Gastroesophageal sphincter (tissue), 4 donors: ENCODE data around the gene CYBC1. TPM values are rescaled to one million over a fixed set of nuclear protein-coding genes. Genes with fewer than 3 reads are reported as not detected.

Experiments
- ATAC-seq: fragments of 150-250 bp; one replicate; pipeline ENCODE4 v1.9.1; 2016; ENCODE audit warnings: mild to moderate bottlenecking, moderate library complexity
- H3K27ac ChIP-seq, 4 donors: fragments of 200-600 bp; sonication (generic) in 3 of 4; 1 replicate in 3 of 4; 2 replicates in 1 of 4; pipeline ENCODE4 v1.5.1; 2016 to 2019
- H3K27me3 ChIP-seq: fragments of 200-600 bp; sonication (generic); one replicate; pipeline ENCODE4 v1.5.1; 2019
- H3K36me3 ChIP-seq, 2 donors: fragments of 200-600 bp; sonication (generic); one replicate each; pipeline ENCODE4 v1.5.1; 2019; ENCODE audit warnings: control low read depth in 1 of 2
- H3K4me1 ChIP-seq, 3 donors: fragments of 200-600 bp; sonication (generic); 1 replicate in 2 of 3; 2 replicates in 1 of 3; pipeline ENCODE4 v1.5.1; 2016 to 2019; ENCODE audit warnings: control low read depth in 2 of 3
- H3K4me3 ChIP-seq, 2 donors: fragments of 200-600 bp; sonication (generic); one replicate each; pipeline ENCODE4 v1.5.1; 2019; ENCODE audit warnings: mild to moderate bottlenecking in 1 of 2, moderate library complexity in 1 of 2
- H3K9me3 ChIP-seq, 3 donors: fragments of 200-600 bp; sonication (generic); one replicate each; pipeline ENCODE4 v1.5.1; 2017 to 2019; ENCODE audit warnings: control low read depth in 2 of 3
- EP300 ChIP-seq: sonication (generic); formaldehyde crosslinking; IDR thresholded peaks from one replicate; pipeline ENCODE4 v1.6.1; 2017; ENCODE audit warnings: antibody characterized with exemption, mild to moderate bottlenecking
- POLR2A ChIP-seq, 2 donors: fragments of 450-650 bp; IDR thresholded peaks; one replicate each; pipeline ENCODE4 v1.6.1; 2017; ENCODE audit warnings: antibody characterized with exemption in 2 of 2, mild to moderate bottlenecking in 2 of 2, moderate library complexity in 1 of 2
- POLR2AphosphoS5 ChIP-seq: sonication (generic); formaldehyde crosslinking; IDR thresholded peaks from one replicate; pipeline ENCODE4 v1.6.1; 2017; ENCODE audit warnings: antibody characterized with exemption
- WGBS, 2 donors: methylation state at CpG; one replicate each; pipeline ENCODE4 v1.1.5; 2018; ENCODE audit warnings: low coverage in 1 of 2; 5-methylcytosine and 5-hydroxymethylcytosine counted together
- total RNA-seq, 4 donors: library from RNA; depleted of rRNA; stranded (reverse); fragments of >200 nt; gene quantifications; one replicate each; pipeline ENCODE4 v1.1.0, GENCODE V29; 2016
- TF ChIP-seq, protein P1 (sequence below), 4 experiments: fragments of 200-600 bp in 2 of 4; fragments of 450-650 bp in 2 of 4; sonication (generic) in 1 of 4; IDR thresholded peaks; one replicate each; pipeline ENCODE4 v1.5.1; 2017 to 2019; ENCODE audit warnings: antibody characterized with exemption in 4 of 4, mild to moderate bottlenecking in 2 of 4, moderate library complexity in 2 of 4

The CYBC1 gene
- total RNA-seq, 4 donors from 2014 or later: 53.8 to 78.5 (median 59.4) TPM

DNA sequence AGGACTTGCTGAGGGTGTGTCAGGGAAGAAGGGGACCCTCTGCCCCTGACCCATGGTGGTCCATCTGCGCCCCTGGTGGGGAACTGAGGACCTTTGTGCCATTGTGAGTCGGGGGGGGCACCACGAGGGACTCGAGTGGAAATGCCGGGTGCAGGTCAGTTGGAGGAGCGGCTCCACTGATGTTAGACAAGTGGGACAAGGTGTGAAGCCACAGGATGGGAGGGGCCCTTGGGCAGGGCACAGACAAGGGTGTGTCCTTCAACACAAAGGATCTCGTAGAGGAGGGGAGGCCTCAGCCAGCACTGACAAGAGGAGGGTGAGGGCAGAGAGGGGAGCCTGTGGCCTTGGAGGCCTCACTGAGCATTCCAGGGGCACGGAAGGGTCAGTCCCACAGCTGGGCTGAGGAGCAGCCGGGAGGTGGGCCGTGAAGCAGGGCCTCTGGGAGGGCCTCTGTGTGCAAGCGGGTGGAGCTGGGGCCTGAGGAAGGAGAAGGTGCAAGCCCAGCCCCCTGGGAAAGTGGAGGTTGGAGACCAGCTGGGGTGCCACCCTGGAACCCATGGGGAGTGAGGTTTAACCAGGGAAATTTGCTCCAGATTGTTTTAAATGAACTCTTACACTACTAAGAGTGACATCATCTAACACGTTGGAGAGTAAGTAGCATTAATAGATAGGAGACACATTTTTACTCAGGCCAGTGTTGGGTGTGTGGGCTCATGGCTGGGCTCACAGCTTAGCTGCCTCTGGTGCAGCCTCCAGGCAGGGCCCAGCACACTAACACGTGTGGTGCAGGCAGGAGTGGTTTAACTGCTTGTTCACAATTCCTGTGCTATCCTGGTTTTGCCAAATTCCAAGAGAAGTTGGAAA, 35.9 kb upstream of the CYBC1 start:
- Histone ChIP-seq H3K27ac (no peak overlapping the region), H3K36me3 (peaks cover 0 to 79% of the 10 kb centered on the region in 2 donors), H3K4me3 (no peak overlapping the region), H3K9me3 (no peaks in the 10 kb centered on the region), H3K27me3 (no peaks in the 10 kb centered on the region), H3K4me1 (peaks cover 0 to 22% (median 4%) of the 10 kb centered on the region in 3 donors)
- no peak for ATAC-seq
- 77% methylated on average over 3 of the region's 13 CpGs; no CpG with 5 or more reads in 1 of the 2 donors for WGBS, 2 donors
- no peak for TF ChIP-seq POLR2AphosphoS5
- TF ChIP-seq EP300: no peak
- TF ChIP-seq, protein P1, sequence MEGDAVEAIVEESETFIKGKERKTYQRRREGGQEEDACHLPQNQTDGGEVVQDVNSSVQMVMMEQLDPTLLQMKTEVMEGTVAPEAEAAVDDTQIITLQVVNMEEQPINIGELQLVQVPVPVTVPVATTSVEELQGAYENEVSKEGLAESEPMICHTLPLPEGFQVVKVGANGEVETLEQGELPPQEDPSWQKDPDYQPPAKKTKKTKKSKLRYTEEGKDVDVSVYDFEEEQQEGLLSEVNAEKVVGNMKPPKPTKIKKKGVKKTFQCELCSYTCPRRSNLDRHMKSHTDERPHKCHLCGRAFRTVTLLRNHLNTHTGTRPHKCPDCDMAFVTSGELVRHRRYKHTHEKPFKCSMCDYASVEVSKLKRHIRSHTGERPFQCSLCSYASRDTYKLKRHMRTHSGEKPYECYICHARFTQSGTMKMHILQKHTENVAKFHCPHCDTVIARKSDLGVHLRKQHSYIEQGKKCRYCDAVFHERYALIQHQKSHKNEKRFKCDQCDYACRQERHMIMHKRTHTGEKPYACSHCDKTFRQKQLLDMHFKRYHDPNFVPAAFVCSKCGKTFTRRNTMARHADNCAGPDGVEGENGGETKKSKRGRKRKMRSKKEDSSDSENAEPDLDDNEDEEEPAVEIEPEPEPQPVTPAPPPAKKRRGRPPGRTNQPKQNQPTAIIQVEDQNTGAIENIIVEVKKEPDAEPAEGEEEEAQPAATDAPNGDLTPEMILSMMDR (IDR thresholded peaks at IDR 0.05): no peak
- TF ChIP-seq POLR2A (IDR thresholded peaks at IDR 0.05): no peak

DNA sequence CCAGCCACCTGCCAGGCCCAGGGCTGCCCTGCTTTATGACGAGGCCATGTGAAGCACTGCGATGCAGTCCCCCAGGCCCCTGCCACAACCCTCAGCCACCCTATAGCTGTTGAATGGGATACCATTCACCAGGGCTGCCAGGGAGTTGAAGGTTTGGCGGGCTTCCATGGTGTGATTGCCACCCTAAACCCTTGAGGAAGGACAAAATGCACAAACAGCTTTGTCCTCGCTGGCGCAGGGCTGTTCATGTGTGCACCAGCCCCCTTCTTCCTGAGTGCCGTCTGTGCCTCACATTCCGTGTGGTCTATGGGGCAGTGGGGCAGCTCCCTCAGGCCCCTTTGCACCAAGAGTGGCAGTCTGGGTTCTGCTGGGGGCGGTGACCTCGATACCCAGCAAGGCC, 33.3 kb upstream of the CYBC1 start:
- Histone ChIP-seq H3K36me3 (peaks cover 0 to 100% of the 10 kb centered on the region in 2 donors), H3K27me3 (no peaks in the 10 kb centered on the region), H3K4me3 (no peak overlapping the region), H3K9me3 (no peaks in the 10 kb centered on the region), H3K27ac (no peak overlapping the region), H3K4me1 (peaks cover 0 to 24% (median 0%) of the 10 kb centered on the region in 3 donors)
- no CpG with 5 or more reads among the region's 9 CpGs for WGBS, 2 donors
- no peak for TF ChIP-seq EP300
- TF ChIP-seq, protein P1 (IDR thresholded peaks at IDR 0.05): no peak
- no peak for TF ChIP-seq POLR2AphosphoS5
- no peak for TF ChIP-seq POLR2A (IDR thresholded peaks at IDR 0.05)
- ATAC-seq: no peak

DNA sequence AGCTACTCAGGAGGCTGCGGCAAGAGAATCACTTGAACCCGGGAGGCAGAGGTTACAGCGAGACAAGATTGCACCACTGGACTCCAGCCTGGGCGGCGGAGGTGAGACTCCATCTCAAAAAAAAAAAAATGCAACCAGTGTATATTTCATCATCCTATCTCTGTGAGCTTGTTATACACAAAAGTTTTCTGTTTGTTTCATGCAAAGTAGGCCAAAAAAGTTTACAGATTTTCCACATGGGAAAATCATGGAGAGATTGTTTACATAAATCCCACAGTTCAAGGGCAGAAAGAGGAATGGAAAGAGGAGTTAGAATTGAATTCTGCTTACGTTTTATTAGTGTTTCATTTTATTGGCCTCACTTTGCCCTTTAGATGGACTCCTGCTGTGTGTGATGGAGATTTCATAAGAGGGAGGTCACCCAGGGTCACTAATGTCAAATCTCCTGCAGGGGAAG, 32.7 kb upstream of the CYBC1 start:
- H3K9me3 ChIP-seq: no peaks in the 10 kb centered on the region
- ATAC-seq: no peak
- TF ChIP-seq, protein P1 (IDR thresholded peaks at IDR 0.05): no peak
- TF ChIP-seq POLR2AphosphoS5 (no peak), POLR2A (IDR thresholded peaks at IDR 0.05) (no peak), EP300 (no peak)
- no peak overlapping the region for H3K27ac ChIP-seq
- H3K4me3 ChIP-seq: no peak overlapping the region
- H3K4me1 ChIP-seq: peaks cover 0 to 18% (median 0%) of the 10 kb centered on the region in 3 donors
- 75 to 97% methylated on average over 6 of the region's 6 CpGs for WGBS, 2 donors
- no peaks in the 10 kb centered on the region for H3K27me3 ChIP-seq
- H3K36me3 ChIP-seq: peaks cover 0 to 100% of the 10 kb centered on the region in 2 donors

DNA sequence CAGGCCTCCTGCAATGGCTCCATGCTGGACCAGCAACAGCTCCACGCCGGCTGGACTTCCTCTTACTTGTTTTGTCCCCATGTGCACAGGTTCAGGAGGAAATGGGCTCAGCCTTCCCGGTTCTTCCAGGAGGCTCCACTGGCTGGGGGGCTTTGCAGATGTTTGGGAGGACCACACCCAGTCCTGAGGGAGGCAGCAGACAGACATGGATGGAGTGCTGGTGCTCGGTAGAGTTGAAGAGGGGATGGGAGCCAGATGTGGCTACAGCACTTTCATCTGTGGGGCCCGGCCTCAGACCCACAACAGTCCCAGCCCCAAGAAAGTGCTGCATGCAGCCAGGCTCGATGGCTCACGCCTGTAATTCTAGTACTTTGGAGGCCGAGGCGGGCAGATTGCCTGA, 29.8 kb upstream of the CYBC1 start:
- no peak overlapping the region for H3K27ac ChIP-seq
- 55 to 60% methylated on average over 1 to 4 of the region's 9 CpGs for WGBS, 2 donors
- no peak overlapping the region for H3K4me3 ChIP-seq
- peaks cover 0 to 12% (median 0%) of the 10 kb centered on the region in 3 donors for H3K4me1 ChIP-seq
- H3K27me3 ChIP-seq: no peaks in the 10 kb centered on the region
- TF ChIP-seq, protein P1 (IDR thresholded peaks at IDR 0.05): no peak
- TF ChIP-seq POLR2AphosphoS5 (no peak), POLR2A (IDR thresholded peaks at IDR 0.05) (no peak), EP300 (no peak)
- H3K36me3 ChIP-seq: peaks cover 0 to 100% of the 10 kb centered on the region in 2 donors
- no peak for ATAC-seq
- no peaks in the 10 kb centered on the region for H3K9me3 ChIP-seq
